ENCODE data around the gene CHSY3.
A peak's percentile ranks its signal among the peaks of the same experiment; 100 is the strongest.

The CHSY3 gene

GRCh38 chr5:129904102-129904666, at the start of gene CHSY3:
Gene CHSY3, plus strand, starts transcription at chr5:129904465.
- peak; percentile 44 for DNase-seq (ENCODE audit: low read depth)

GRCh38 chr5:129856325-129856724, 47.9 kb upstream of the CHSY3 start:
- DNase-seq (ENCODE audit: low read depth): no peak

- DNase-seq (ENCODE audit: low read depth): no peak
These were observed 47.1 kb upstream of the CHSY3 start for GRCh38 chr5:129857116-129857515.

- DNase-seq (ENCODE audit: low read depth): no peak
These were observed 46.1 kb upstream of the CHSY3 start for GRCh38 chr5:129858131-129858675.

GRCh38 chr5:129884322-129884721, 19.9 kb upstream of the CHSY3 start:
- DNase-seq (ENCODE audit: low read depth): no peak

- DNase-seq (ENCODE audit: low read depth): no peak
These were observed 4.8 kb upstream of the CHSY3 start for GRCh38 chr5:129899454-129899853.

GRCh38 chr5:129902816-129903215, 1.4 kb upstream of the CHSY3 start:
- DNase-seq (ENCODE audit: low read depth): no peak

- no peak for DNase-seq (ENCODE audit: low read depth)
These were observed 681 bp upstream of the CHSY3 start for GRCh38 chr5:129903466-129904101.

- DNase-seq (ENCODE audit: low read depth): no peak
These were observed 605 bp downstream of the CHSY3 start for GRCh38 chr5:129904667-129905472.

- no peak for DNase-seq (ENCODE audit: low read depth)
These were observed 1.4 kb downstream of the CHSY3 start for GRCh38 chr5:129905473-129906176.

- DNase-seq (ENCODE audit: low read depth): no peak
These were observed 2.1 kb downstream of the CHSY3 start for GRCh38 chr5:129906177-129906887.

- no peak for DNase-seq (ENCODE audit: low read depth)
These were observed 5.0 kb downstream of the CHSY3 start for GRCh38 chr5:129909225-129909624.

- DNase-seq (ENCODE audit: low read depth): no peak
These were observed 8.5 kb downstream of the CHSY3 start for GRCh38 chr5:129912601-129913255.

GRCh38 chr5:129915415-129915814, 11.2 kb downstream of the CHSY3 start:
- no peak for DNase-seq (ENCODE audit: low read depth)

GRCh38 chr5:129917224-129917623, 13.0 kb downstream of the CHSY3 start:
- no peak for DNase-seq (ENCODE audit: low read depth)

GRCh38 chr5:129921204-129921603, 16.9 kb downstream of the CHSY3 start:
- no peak for DNase-seq (ENCODE audit: low read depth)

- DNase-seq (ENCODE audit: low read depth): no peak
These were observed 26.0 kb downstream of the CHSY3 start for GRCh38 chr5:129930221-129930620.

GRCh38 chr5:129935626-129936025, 31.4 kb downstream of the CHSY3 start:
- no peak for DNase-seq (ENCODE audit: low read depth)

- no peak for DNase-seq (ENCODE audit: low read depth)
These were observed 33.8 kb downstream of the CHSY3 start for GRCh38 chr5:129938077-129938476.

GRCh38 chr5:129943936-129944335, 39.7 kb downstream of the CHSY3 start:
- no peak for DNase-seq (ENCODE audit: low read depth)

- no peak for DNase-seq (ENCODE audit: low read depth)
These were observed 40.8 kb downstream of the CHSY3 start for GRCh38 chr5:129945028-129945427.

All from activated T-cell treated with anti-CD3 and anti-CD28 coated beads for 48 hours (primary cell).